ENCODE measurements around the gene WASHC2C. TPM values are rescaled to one million over a fixed set of nuclear protein-coding genes. Genes with fewer than 3 reads are reported as not detected.
"Not testable (repeated sequence)": the region's sequence is repeated elsewhere in the genome, so short reads cannot be mapped to it uniquely, and the experiment has no call there.

Gene WASHC2C
- total RNA-seq, 2 experiments from 2014 or later: 43.6 to 44.7 TPM

GRCh38 chr10:45794761-45795160 is 67.7 kb downstream of the WASHC2C start:
- peaks cover 15% of the 10 kb centered on the region for H3K36me3 Mint-ChIP-seq
- H3K27ac Mint-ChIP-seq: not testable (repeated sequence)

GRCh38 chr10:45803060-45804010 is 76.3 kb downstream of the WASHC2C start:
- H3K9me3 Mint-ChIP-seq, H3K4me1 Mint-ChIP-seq, H3K4me3 Mint-ChIP-seq, DNase-seq, H3K27ac Mint-ChIP-seq, H3K36me3 Mint-ChIP-seq, POLR2A ChIA-PET: not testable (repeated sequence)
- peaks cover 13% of the 10 kb centered on the region for H3K27me3 Mint-ChIP-seq
- peak; percentile 26 for ATAC-seq (ENCODE audit: low read depth)

More at GRCh38 chr10:45794761-45795160, 67.7 kb downstream of the WASHC2C start:
- POLR2A ChIA-PET; H3K9me3 Mint-ChIP-seq; DNase-seq; H3K27me3 Mint-ChIP-seq; H3K4me3 Mint-ChIP-seq; H3K4me1 Mint-ChIP-seq; ATAC-seq (ENCODE audit: low read depth): not testable (repeated sequence)

GRCh38 chr10:45804996-45805395 is 77.9 kb downstream of the WASHC2C start:
- H3K9me3 Mint-ChIP-seq; DNase-seq; ATAC-seq (ENCODE audit: low read depth): not testable (repeated sequence)

GRCh38 chr10:45809837-45810236 is 82.8 kb downstream of the WASHC2C start:
- H3K36me3 Mint-ChIP-seq: no peaks in the 10 kb centered on the region
- H3K4me1 Mint-ChIP-seq: no peaks in the 10 kb centered on the region
- no peak for DNase-seq
- no peak overlapping the region for H3K4me3 Mint-ChIP-seq
- H3K9me3 Mint-ChIP-seq: no peaks in the 10 kb centered on the region
- H3K27ac Mint-ChIP-seq: no peak overlapping the region
- H3K27me3 Mint-ChIP-seq: peaks cover 14% of the 10 kb centered on the region
- POLR2A ChIA-PET: no interaction called here
- ATAC-seq (ENCODE audit: low read depth): no peak

More at GRCh38 chr10:45804996-45805395, 77.9 kb downstream of the WASHC2C start:
- H3K27ac Mint-ChIP-seq, H3K4me3 Mint-ChIP-seq, H3K4me1 Mint-ChIP-seq, H3K36me3 Mint-ChIP-seq, POLR2A ChIA-PET: not testable (repeated sequence)
- peaks cover 17% of the 10 kb centered on the region for H3K27me3 Mint-ChIP-seq

GRCh38 chr10:45811075-45811474 is 84.0 kb downstream of the WASHC2C start:
- Mint-ChIP-seq H3K27ac (no peak overlapping the region), H3K9me3 (no peaks in the 10 kb centered on the region), H3K36me3 (no peaks in the 10 kb centered on the region), H3K4me1 (no peaks in the 10 kb centered on the region), H3K27me3 (peaks cover 14% of the 10 kb centered on the region), H3K4me3 (no peak overlapping the region)
- POLR2A ChIA-PET: interaction anchor here (0.5 kb wide), 1 partner anchor 62 kb away, joined by 3 read pairs; no protein-coding TSS in a partner anchor
- no peak for ATAC-seq (ENCODE audit: low read depth)
- DNase-seq: no peak

- ATAC-seq (ENCODE audit: low read depth); H3K9me3 Mint-ChIP-seq; POLR2A ChIA-PET: not testable (repeated sequence)
Observed at GRCh38 chr10:45812959-45813358, 85.9 kb downstream of the WASHC2C start.

GRCh38 chr10:45814146-45814545 is 87.1 kb downstream of the WASHC2C start:
- ATAC-seq (ENCODE audit: low read depth); H3K27me3 Mint-ChIP-seq; H3K36me3 Mint-ChIP-seq; H3K27ac Mint-ChIP-seq; H3K4me1 Mint-ChIP-seq; DNase-seq; H3K4me3 Mint-ChIP-seq; H3K9me3 Mint-ChIP-seq; POLR2A ChIA-PET: not testable (repeated sequence)

More at GRCh38 chr10:45812959-45813358, 85.9 kb downstream of the WASHC2C start:
- not testable (repeated sequence) for H3K27me3 Mint-ChIP-seq, H3K36me3 Mint-ChIP-seq, H3K4me3 Mint-ChIP-seq, H3K27ac Mint-ChIP-seq, H3K4me1 Mint-ChIP-seq, DNase-seq

GRCh38 chr10:45817130-45817859 is 90.2 kb downstream of the WASHC2C start:
- ATAC-seq (ENCODE audit: low read depth) (no peak), DNase-seq (no peak)
- no peaks in the 10 kb centered on the region for H3K27me3 Mint-ChIP-seq
- POLR2A ChIA-PET: no interaction called here
- peaks cover 6% of the 10 kb centered on the region for H3K4me1 Mint-ChIP-seq
- H3K36me3 Mint-ChIP-seq: no peaks in the 10 kb centered on the region
- no peak overlapping the region for H3K4me3 Mint-ChIP-seq
- H3K9me3 Mint-ChIP-seq: no peaks in the 10 kb centered on the region
- H3K27ac Mint-ChIP-seq: no peak overlapping the region

- POLR2A ChIA-PET: no interaction called here
- no peak for DNase-seq
- Mint-ChIP-seq H3K27ac (no peak overlapping the region), H3K4me3 (no peak overlapping the region), H3K36me3 (no peaks in the 10 kb centered on the region), H3K27me3 (no peaks in the 10 kb centered on the region), H3K4me1 (peaks cover 6% of the 10 kb centered on the region), H3K9me3 (no peaks in the 10 kb centered on the region)
- ATAC-seq (ENCODE audit: low read depth): no peak
Observed at GRCh38 chr10:45817912-45818311, 90.8 kb downstream of the WASHC2C start.

GRCh38 chr10:45819552-45819951 is 92.5 kb downstream of the WASHC2C start:
- POLR2A ChIA-PET: interaction anchor here (0.6 kb wide), 1 partner anchor 32 kb away, joined by 4 read pairs; no protein-coding TSS in a partner anchor
- ATAC-seq (ENCODE audit: low read depth): no peak
- Mint-ChIP-seq H3K9me3 (no peaks in the 10 kb centered on the region), H3K36me3 (peaks cover 1% of the 10 kb centered on the region), H3K4me3 (no peak overlapping the region), H3K27me3 (no peaks in the 10 kb centered on the region), H3K27ac (no peak overlapping the region), H3K4me1 (peaks cover 6% of the 10 kb centered on the region)
- no peak for DNase-seq

- ATAC-seq (ENCODE audit: low read depth); H3K27me3 Mint-ChIP-seq; H3K9me3 Mint-ChIP-seq; H3K27ac Mint-ChIP-seq; DNase-seq; H3K4me1 Mint-ChIP-seq; H3K4me3 Mint-ChIP-seq; POLR2A ChIA-PET; H3K36me3 Mint-ChIP-seq: not testable (repeated sequence)
Observed at GRCh38 chr10:45820107-45820830, 93.2 kb downstream of the WASHC2C start.

- DNase-seq; H3K4me3 Mint-ChIP-seq; POLR2A ChIA-PET; H3K27me3 Mint-ChIP-seq; H3K36me3 Mint-ChIP-seq; ATAC-seq (ENCODE audit: low read depth); H3K27ac Mint-ChIP-seq; H3K4me1 Mint-ChIP-seq; H3K9me3 Mint-ChIP-seq: not testable (repeated sequence)
Observed at GRCh38 chr10:45822918-45823317, 95.9 kb downstream of the WASHC2C start.

All from activated naive CD8-positive, alpha-beta T cell treated with anti-CD3 and anti-CD28 coated beads, Interleukin-2, amount 10 ng/mL, durations not matched to agents 7 days and 5 days (primary cell).